ENCODE measurements around the gene NUMBL.

DNA sequence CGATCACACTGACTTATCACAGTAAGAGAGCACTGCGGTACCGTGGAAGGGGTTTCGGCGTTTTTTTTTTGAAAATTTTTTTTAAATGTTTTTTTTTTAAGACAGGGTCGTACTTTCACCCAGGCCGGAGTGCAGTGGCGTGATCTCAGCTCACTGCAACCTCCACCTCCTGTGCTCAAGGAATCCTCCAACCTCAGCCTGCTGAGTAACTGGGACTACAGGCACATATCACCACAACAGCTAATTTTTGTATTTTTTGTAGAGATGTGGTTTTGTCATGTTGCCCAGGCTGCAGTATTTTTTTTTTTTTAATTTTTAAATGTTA, 70.3 kb downstream of the NUMBL start:
- TF ChIP-seq ZNF274 (IDR thresholded peaks at IDR 0.05; ENCODE audit: low read depth, low read length) (no peak), SUZ12 (IDR thresholded peaks at IDR 0.05; ENCODE audit: extremely low read depth, insufficient read depth, insufficient read length) (no peak)

Measured in NT2/D1 (cell line).